Neural progenitor cell (in vitro differentiated cells): Measurements from ENCODE around the gene ACAA1.

ENCODE experiments used
- CTCF ChIP-seq: fragments of 200-600 bp; sonication (generic); IDR thresholded peaks from 2 replicates; pipeline ENCODE4 v1.5.1; 2017; ENCODE audit warnings: antibody characterized with exemption, mild to moderate bottlenecking
- EZH2 ChIP-seq: fragments of 200-600 bp; sonication (generic); IDR thresholded peaks from 2 replicates; pipeline ENCODE4 v1.6.1; 2017; ENCODE audit warnings: antibody characterized with exemption, mild to moderate bottlenecking, moderate library complexity
- EZH2phosphoT487 ChIP-seq: fragments of 200-600 bp; sonication (generic); IDR thresholded peaks from 2 replicates; pipeline ENCODE4 v1.6.1; 2017; ENCODE audit warnings: antibody characterized with exemption

- TF ChIP-seq CTCF (no peak), EZH2 (no peak), EZH2phosphoT487 (no peak)
Observed at GRCh38 chr3:38143511-38143910, 6.6 kb upstream of the ACAA1 start.
